Lung (tissue), 12 donors: Measurements from ENCODE around the gene ZIC4. TPM values are rescaled to one million over a fixed set of nuclear protein-coding genes. Genes with fewer than 3 reads are reported as not detected.

Experiments
- ATAC-seq: fragments of 200-7000 bp; cut with Tn5 transposase; one replicate; pipeline ENCODE4 v1.9.1; 2020; ENCODE audit warnings: moderate number of reproducible peaks; ENCODE audit not compliant: insufficient read depth, low FRiP score
- DNase-seq, 3 donors: peaks; one replicate each; pipeline ENCODE4 v3.0.0-alpha.2; 2013 to 2017
- H3K27ac ChIP-seq, 2 donors: one replicate each; pipeline ENCODE4 v1.5.1; 2013; ENCODE audit warnings: mild to moderate bottlenecking in 2 of 2, moderate library complexity in 2 of 2, control low read depth in 1 of 2, inconsistent platforms in 1 of 2, low read depth in 1 of 2, low read length in 1 of 2
- H3K27me3 ChIP-seq, 3 donors: one replicate each; pipeline ENCODE4 v1.5.1; 2013; ENCODE audit warnings: low read length in 2 of 3; ENCODE audit not compliant: control insufficient read depth in 3 of 3, insufficient read depth in 3 of 3
- H3K36me3 ChIP-seq, 4 donors: one replicate each; pipeline ENCODE4 v1.5.1; 2013; ENCODE audit warnings: low read length in 4 of 4, mild to moderate bottlenecking in 1 of 4, moderate library complexity in 1 of 4; ENCODE audit not compliant: control insufficient read depth in 4 of 4, insufficient read depth in 4 of 4
- H3K4me1 ChIP-seq, 5 donors: one replicate each; pipeline ENCODE4 v1.5.1; 2013; ENCODE audit warnings: low read length in 5 of 5, mild to moderate bottlenecking in 2 of 5, moderate library complexity in 1 of 5; ENCODE audit not compliant: control insufficient read depth in 5 of 5, insufficient read depth in 5 of 5
- H3K4me3 ChIP-seq: one replicate; pipeline ENCODE4 v1.5.1; 2013; ENCODE audit warnings: mild to moderate bottlenecking, control low read depth, moderate library complexity
- H3K9ac ChIP-seq, 2 donors: one replicate each; pipeline ENCODE4 v1.5.1; 2013; ENCODE audit warnings: low read length in 2 of 2, control low read depth in 1 of 2; ENCODE audit not compliant: insufficient read depth in 1 of 2
- H3K9me3 ChIP-seq, 4 donors: one replicate each; pipeline ENCODE4 v1.5.1; 2013; ENCODE audit warnings: low read length in 3 of 4, mild to moderate bottlenecking in 1 of 4, moderate library complexity in 1 of 4; ENCODE audit not compliant: control insufficient read depth in 4 of 4, insufficient read depth in 3 of 4
- CTCF ChIP-seq: IDR thresholded peaks from 2 replicates; pipeline ENCODE4 v1.5.1; 2012; ENCODE audit warnings: mild to moderate bottlenecking; ENCODE audit errors: control extremely low read depth, extremely low read depth
- WGBS, 2 donors: extraction: QIAGEN DNeasy Blood & Tissue Kit; methylation state at CpG; one replicate each; pipeline ENCODE4 v1.1.7; 2013; 5-methylcytosine and 5-hydroxymethylcytosine counted together
- polyA plus RNA-seq, 2 donors: library from polyadenylated mRNA; stranded (reverse); fragments of 200-250 nt; gene quantifications; one replicate each; pipeline ENCODE4 v1.2.1, GENCODE V29; 2013
- total RNA-seq, 2 donors: library from RNA; depleted of rRNA in 1 of 2; stranded (reverse); fragments of >200 nt in 1 of 2; gene quantifications; one replicate each; pipeline ENCODE4 v1.2.1, GENCODE V29; 2014 to 2021
- donor health status: control.
- donor health status: control.
- donor health status: Bipolar disorder and iron deficiency.
- donor health status: healthy.
- donor health status: DM: yes; HTN: yes; CAD: no.

ZIC4 gene
- total and polyA plus RNA-seq, 4 donors: not detected

GRCh38 chr3:147409143-147410115 is 3.1 kb upstream of the ZIC4 start, which contains the start of gene ZIC1:
ZIC1 (plus strand) TSS chr3:147409365; CDS start chr3:147410113, 748 bp downstream.
- DNase-seq (peak in 2 of 3 donors; percentile 31 to 42), ATAC-seq (no peak)
- Histone ChIP-seq H3K36me3 (no peaks in the 10 kb centered on the region), H3K9ac (no peak within 1 kb of the TSS), H3K4me3 (no peak within 1 kb of the TSS), H3K27me3 (peaks cover 21 to 98% (median 89%) of the 10 kb centered on the region in 3 donors), H3K9me3 (peaks cover 0 to 46% (median 0%) of the 10 kb centered on the region in 4 donors), H3K27ac (no peak within 1 kb of the TSS), H3K4me1 (peaks cover 0 to 32% (median 10%) of the 10 kb centered on the region in 5 donors)
- 7 to 13% methylated on average over 79 to 80 of the region's 80 CpGs for WGBS, 2 donors
- TF ChIP-seq CTCF: no peak

GRCh38 chr3:147408188-147409100 is 2.1 kb upstream of the ZIC4 start:
- peaks cover 0 to 49% (median 0%) of the 10 kb centered on the region in 4 donors for H3K9me3 ChIP-seq
- DNase-seq (peak in 2 of 3 donors; percentile 18 to 49), ATAC-seq (no peak)
- peaks cover 0 to 30% (median 10%) of the 10 kb centered on the region in 5 donors for H3K4me1 ChIP-seq
- H3K27me3 ChIP-seq: peaks cover 18 to 98% (median 90%) of the 10 kb centered on the region in 3 donors
- no peak overlapping the region for H3K9ac ChIP-seq
- H3K4me3 ChIP-seq: no peak overlapping the region
- no peak overlapping the region for H3K27ac ChIP-seq
- no peaks in the 10 kb centered on the region for H3K36me3 ChIP-seq
- WGBS, 2 donors: 8 to 15% methylated on average over 28 of the region's 28 CpGs
- TF ChIP-seq CTCF: no peak

GRCh38 chr3:147407498-147408187 is 1.3 kb upstream of the ZIC4 start:
- Histone ChIP-seq H3K27me3 (peaks cover 18 to 98% (median 89%) of the 10 kb centered on the region in 3 donors), H3K9ac (no peak overlapping the region), H3K27ac (no peak overlapping the region), H3K9me3 (peaks cover 0 to 42% (median 0%) of the 10 kb centered on the region in 4 donors), H3K4me3 (no peak overlapping the region), H3K36me3 (no peaks in the 10 kb centered on the region), H3K4me1 (peaks cover 0 to 27% (median 10%) of the 10 kb centered on the region in 5 donors)
- ATAC-seq (no peak), DNase-seq (peak in 2 of 3 donors; percentile 34 to 47)
- 11 to 17% methylated on average over 27 of the region's 27 CpGs for WGBS, 2 donors
- TF ChIP-seq CTCF: no peak
